Kidney (tissue), 14 donors: ENCODE data around the gene WDR38. TPM values are rescaled to one million over a fixed set of nuclear protein-coding genes. Genes with fewer than 3 reads are reported as not detected.
A peak's percentile ranks its signal among the peaks of the same experiment; 100 is the strongest.

Experiments used
- DNase-seq, 5 donors: peaks; one replicate each; pipeline ENCODE4 v3.0.0-alpha.2; 2013 to 2020
- FAIRE-seq: peaks from 2 replicates; lab custom pipeline; 2012; peaks lifted over from hg19 to GRCh38; lab: Jason Lieb, UNC
- H3K27ac ChIP-seq, 2 donors: one replicate each; pipeline ENCODE4 v1.7.0; 2013; ENCODE audit warnings: low read depth in 2 of 2, low read length in 2 of 2, inconsistent platforms in 1 of 2
- H3K27me3 ChIP-seq: one replicate; pipeline ENCODE4 v1.7.1; 2013; ENCODE audit warnings: low read length, inconsistent platforms; ENCODE audit not compliant: control insufficient read depth, insufficient read depth
- H3K36me3 ChIP-seq, 3 donors: one replicate each; pipeline versions ENCODE4 v1.7.0 to v1.7.1; 2013; ENCODE audit warnings: low read length in 3 of 3, control low read depth in 1 of 3, inconsistent platforms in 1 of 3; ENCODE audit not compliant: insufficient read depth in 3 of 3, control insufficient read depth in 2 of 3
- H3K4me1 ChIP-seq, 3 donors: one replicate each; pipeline versions ENCODE4 v1.7.0 to v1.7.1; 2013; ENCODE audit warnings: low read length in 3 of 3, inconsistent platforms in 1 of 3, low read depth in 1 of 3; ENCODE audit not compliant: control insufficient read depth in 2 of 3, insufficient read depth in 2 of 3
- H3K4me3 ChIP-seq, 3 donors: one replicate each; pipeline versions ENCODE4 v1.7.0 to v1.8.1; 2013; ENCODE audit warnings: low read length in 3 of 3, control low read depth in 1 of 3, inconsistent platforms in 1 of 3
- H3K9ac ChIP-seq, 3 donors: one replicate each; pipeline versions ENCODE4 v1.7.0 to v1.7.1; 2013; ENCODE audit warnings: low read length in 3 of 3, control low read depth in 1 of 3, inconsistent platforms in 1 of 3
- H3K9me3 ChIP-seq, 3 donors: one replicate each; pipeline versions ENCODE4 v1.7.0 to v1.7.1; 2013; ENCODE audit warnings: low read length in 3 of 3, control low read depth in 1 of 3, inconsistent platforms in 1 of 3; ENCODE audit not compliant: control insufficient read depth in 2 of 3, insufficient read depth in 1 of 3
- intact Hi-C: fragments of 100-400 bp; cut with DNase I; formaldehyde crosslinking; loops from one replicate; pipeline ENCODE4 v1.11.1; 2022
- polyA plus RNA-seq: library from polyadenylated mRNA; stranded (reverse); fragments of 350-450 nt; fragmentation: Illumina TruSeq; extraction: RNeasy Lipid Tissue Mini Kit (QIAGEN cat#74804); gene quantifications from one replicate; pipeline ENCODE4 v1.2.3, GENCODE V29; 2014; ENCODE audit warnings: low read depth, low replicate concordance; ENCODE audit not compliant: insufficient read depth
- total RNA-seq: library from RNA; stranded (reverse); fragmentation: NEBNext Ultra II Directional; extraction: Animal tissue kit (Norgen Biotek cat#: 25700); gene quantifications from one replicate; pipeline ENCODE4 v1.2.1, GENCODE V29; 2021
- TF ChIP-seq, protein P1 (sequence below): IDR thresholded peaks from 3 replicates; pipeline ENCODE4 v1.5.1; 2012; ENCODE audit warnings: mild to moderate bottlenecking, moderate library complexity, borderline replicate concordance; ENCODE audit not compliant: insufficient read depth; ENCODE audit errors: extremely low read depth
- donor health status: control.
- donor health status: control.
- donor health status: control.
- donor health status: control.
- donor health status: control.
- donor health status: DM: yes; HTN: yes; CAD: no.
- donor health status: Normal renal cell carcinoma (clear cell type).

WDR38 gene
- total and polyA plus RNA-seq, 2 donors from 2014 or later = 0.31 TPM; not detected in 1

DNA sequence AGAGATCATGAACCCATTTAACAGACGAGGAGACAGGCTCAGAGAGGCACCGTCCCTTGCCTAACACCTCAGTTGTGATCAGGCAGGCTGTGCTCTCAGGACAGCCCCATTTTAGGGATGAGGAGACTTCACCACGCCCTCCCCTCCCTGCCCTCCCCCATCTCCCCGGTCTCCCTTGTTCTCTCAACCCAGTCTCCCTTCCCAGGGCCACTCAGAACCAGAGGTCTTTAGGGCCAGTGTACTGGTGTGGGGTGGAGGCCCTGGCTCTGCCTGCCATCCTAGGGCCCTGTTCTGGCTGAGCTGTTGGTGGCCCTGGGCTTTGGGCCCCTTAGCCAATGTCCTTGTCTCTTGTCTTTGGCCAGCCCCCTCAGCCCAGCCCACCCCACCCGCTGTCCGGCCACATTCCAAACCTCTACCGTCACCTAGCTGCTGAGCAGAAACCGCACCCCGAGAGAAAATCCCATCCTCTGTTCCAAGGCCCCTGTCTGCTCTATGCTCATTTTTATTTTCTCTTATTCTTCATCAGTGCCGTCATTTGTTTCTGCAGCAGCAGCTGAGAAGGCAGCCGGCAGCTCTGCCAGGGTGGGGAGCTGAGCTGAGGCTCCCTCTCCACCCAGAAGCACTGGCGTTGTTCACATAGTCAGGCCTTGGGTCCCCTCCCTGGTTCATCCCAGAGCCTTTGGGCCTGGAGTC is 42.5 kb upstream of the WDR38 start:
- H3K4me1 ChIP-seq = no peaks in the 10 kb centered on the region
- H3K27me3 ChIP-seq = no peaks in the 10 kb centered on the region
- no peak overlapping the region for H3K27ac ChIP-seq
- no peak for FAIRE-seq
- H3K4me3 ChIP-seq = no peak overlapping the region
- H3K9ac ChIP-seq = no peak overlapping the region
- no peaks in the 10 kb centered on the region for H3K36me3 ChIP-seq
- DNase-seq = peak in 4 of 5 donors; percentile 61 to 68 (median 64)
- TF ChIP-seq, protein P1, sequence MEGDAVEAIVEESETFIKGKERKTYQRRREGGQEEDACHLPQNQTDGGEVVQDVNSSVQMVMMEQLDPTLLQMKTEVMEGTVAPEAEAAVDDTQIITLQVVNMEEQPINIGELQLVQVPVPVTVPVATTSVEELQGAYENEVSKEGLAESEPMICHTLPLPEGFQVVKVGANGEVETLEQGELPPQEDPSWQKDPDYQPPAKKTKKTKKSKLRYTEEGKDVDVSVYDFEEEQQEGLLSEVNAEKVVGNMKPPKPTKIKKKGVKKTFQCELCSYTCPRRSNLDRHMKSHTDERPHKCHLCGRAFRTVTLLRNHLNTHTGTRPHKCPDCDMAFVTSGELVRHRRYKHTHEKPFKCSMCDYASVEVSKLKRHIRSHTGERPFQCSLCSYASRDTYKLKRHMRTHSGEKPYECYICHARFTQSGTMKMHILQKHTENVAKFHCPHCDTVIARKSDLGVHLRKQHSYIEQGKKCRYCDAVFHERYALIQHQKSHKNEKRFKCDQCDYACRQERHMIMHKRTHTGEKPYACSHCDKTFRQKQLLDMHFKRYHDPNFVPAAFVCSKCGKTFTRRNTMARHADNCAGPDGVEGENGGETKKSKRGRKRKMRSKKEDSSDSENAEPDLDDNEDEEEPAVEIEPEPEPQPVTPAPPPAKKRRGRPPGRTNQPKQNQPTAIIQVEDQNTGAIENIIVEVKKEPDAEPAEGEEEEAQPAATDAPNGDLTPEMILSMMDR = no peak
- H3K9me3 ChIP-seq = no peaks in the 10 kb centered on the region
- intact Hi-C loops = no loop called here

DNA sequence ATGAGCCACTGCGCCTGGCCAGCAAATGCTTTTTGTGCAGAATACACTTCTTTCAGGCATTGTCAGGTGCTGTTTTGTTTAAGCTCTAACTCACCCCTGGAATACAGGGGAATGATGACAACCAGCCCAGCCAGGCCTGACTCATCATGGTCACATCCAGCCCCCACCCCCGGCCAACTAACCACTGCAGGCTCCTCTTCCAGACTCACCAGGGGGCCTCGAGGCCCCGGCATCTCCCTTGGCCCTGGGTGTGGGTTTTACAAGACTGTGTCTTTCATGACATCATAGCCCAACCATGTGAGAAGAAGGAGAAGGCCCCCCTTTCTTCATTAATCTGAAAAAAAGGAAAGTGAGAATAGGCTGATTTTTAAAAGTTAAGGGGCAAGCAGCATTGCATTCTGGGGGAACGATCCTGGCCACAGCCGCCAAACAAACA is 40.8 kb upstream of the WDR38 start:
- intact Hi-C loops = no loop called here
- H3K9ac ChIP-seq = no peak overlapping the region
- H3K4me1 ChIP-seq = no peaks in the 10 kb centered on the region
- H3K27ac ChIP-seq = no peak overlapping the region
- no peak overlapping the region for H3K4me3 ChIP-seq
- H3K36me3 ChIP-seq = no peaks in the 10 kb centered on the region
- DNase-seq (peak in 1 of 5 donors; percentile 68), FAIRE-seq (no peak)
- TF ChIP-seq, protein P1 = no peak
- no peaks in the 10 kb centered on the region for H3K9me3 ChIP-seq
- no peaks in the 10 kb centered on the region for H3K27me3 ChIP-seq

DNA sequence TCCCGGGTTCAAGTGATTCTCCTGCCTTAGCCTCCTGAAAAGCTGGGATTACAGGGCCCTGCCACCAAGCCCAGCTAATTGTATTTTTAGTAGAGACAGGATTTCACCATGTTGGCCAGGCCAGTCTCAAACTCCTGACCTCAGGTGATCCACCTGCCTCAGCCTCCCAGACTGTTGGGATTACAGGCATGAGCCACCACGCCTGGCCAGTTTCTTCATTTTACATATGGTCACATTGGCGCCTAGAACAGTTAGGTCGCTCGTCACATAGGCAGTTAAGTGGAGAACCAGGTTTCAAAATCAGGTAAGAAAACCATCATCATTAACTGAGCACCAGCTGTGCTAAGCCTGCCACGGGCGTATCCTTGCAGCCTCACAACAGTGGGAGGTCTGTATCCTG is 40.2 kb upstream of the WDR38 start:
- intact Hi-C loops = no loop called here

More for the DNA sequence above, 40.2 kb upstream of the WDR38 start:
- Histone ChIP-seq H3K27me3 (no peaks in the 10 kb centered on the region), H3K27ac (no peak overlapping the region), H3K9ac (no peak overlapping the region), H3K4me3 (no peak overlapping the region), H3K9me3 (no peaks in the 10 kb centered on the region), H3K4me1 (no peaks in the 10 kb centered on the region), H3K36me3 (no peaks in the 10 kb centered on the region)
- DNase-seq (peak in 1 of 5 donors; percentile 10), FAIRE-seq (no peak)
- TF ChIP-seq, protein P1 = no peak
